HepG2 (cell line): ENCODE results near the gene NTN3. TPM values are rescaled to one million over a fixed set of nuclear protein-coding genes. Genes with fewer than 3 reads are reported as not detected.

Source experiments
- GLMP ChIP-seq: sonication (generic); formaldehyde crosslinking; IDR thresholded peaks from 2 replicates; pipeline ENCODE4 v1.9.0; 2021; ENCODE audit warnings: missing genetic modification reagents, mild to moderate bottlenecking, borderline replicate concordance
- KLF6 ChIP-seq: IDR thresholded peaks from 2 replicates; pipeline ENCODE4 v1.8.0; 2016; ENCODE audit warnings: missing biosample characterization, missing genetic modification reagents
- MEIS2 ChIP-seq: sonication (generic); formaldehyde crosslinking; IDR thresholded peaks from 2 replicates; pipeline ENCODE4 v1.9.0; 2021; ENCODE audit warnings: mild to moderate bottlenecking, missing genetic modification reagents
- NCOA1 ChIP-seq: sonication (generic); formaldehyde crosslinking; IDR thresholded peaks from 2 replicates; pipeline ENCODE4 v1.9.0; 2021; ENCODE audit warnings: missing genetic modification reagents
- NPAS2 ChIP-seq: sonication (generic); formaldehyde crosslinking; IDR thresholded peaks from 2 replicates; pipeline ENCODE4 v1.8.0; 2022; ENCODE audit warnings: mild to moderate bottlenecking, missing genetic modification reagents, borderline replicate concordance
- PHB2 ChIP-seq: fragments of 450-650 bp; IDR thresholded peaks from 2 replicates; pipeline ENCODE4 v1.6.1; 2018; ENCODE audit not compliant: partially characterized antibody
- SMAD3 ChIP-seq: sonication (generic); formaldehyde crosslinking; IDR thresholded peaks from 2 replicates; pipeline ENCODE4 v1.4.0; 2020; ENCODE audit warnings: missing genetic modification reagents
- SMYD3 ChIP-seq: sonication (generic); formaldehyde crosslinking; IDR thresholded peaks from 2 replicates; pipeline ENCODE4 v1.8.1; 2023; ENCODE audit warnings: mild to moderate bottlenecking, missing genetic modification reagents
- TOE1 ChIP-seq: sonication (generic); formaldehyde crosslinking; IDR thresholded peaks from 2 replicates; pipeline ENCODE4 v1.4.0; 2020; ENCODE audit warnings: mild to moderate bottlenecking, missing genetic modification reagents
- USF2 ChIP-seq, 2 experiments: sonication (generic) in 1 of 2; formaldehyde crosslinking in 1 of 2; IDR thresholded peaks; 2 replicates each; pipeline versions ENCODE4 v1.5.1 to v1.6.1; 2011 to 2020; ENCODE audit warnings: borderline replicate concordance in 1 of 2, low read depth in 1 of 2, low read length in 1 of 2, mild to moderate bottlenecking in 1 of 2, missing genetic modification reagents in 1 of 2, moderate library complexity in 1 of 2
- WIZ ChIP-seq: sonication (generic); formaldehyde crosslinking; IDR thresholded peaks from 2 replicates; pipeline ENCODE4 v1.5.1; 2020; ENCODE audit warnings: mild to moderate bottlenecking, missing genetic modification reagents
- ZBTB25 ChIP-seq: IDR thresholded peaks from 2 replicates; pipeline ENCODE4 v1.6.1; 2018; ENCODE audit warnings: missing genetic modification reagents
- ZBTB7B ChIP-seq: sonication (generic); formaldehyde crosslinking; IDR thresholded peaks from 2 replicates; pipeline ENCODE4 v1.4.0; 2020; ENCODE audit warnings: missing genetic modification reagents
- ZNF337 ChIP-seq: sonication (generic); formaldehyde crosslinking; IDR thresholded peaks from 2 replicates; pipeline ENCODE4 v1.5.1; 2020; ENCODE audit warnings: missing genetic modification reagents, low read depth, mild to moderate bottlenecking, borderline replicate concordance
- ZNF44 ChIP-seq: sonication (generic); formaldehyde crosslinking; IDR thresholded peaks from 2 replicates; pipeline ENCODE4 v1.5.1; 2020; ENCODE audit warnings: mild to moderate bottlenecking, missing genetic modification reagents
- ZNF567 ChIP-seq: sonication (generic); formaldehyde crosslinking; IDR thresholded peaks from 2 replicates; pipeline ENCODE4 v1.8.1; 2023; ENCODE audit warnings: mild to moderate bottlenecking, missing genetic modification reagents, borderline replicate concordance
- ZNF605 ChIP-seq: sonication (generic); formaldehyde crosslinking; IDR thresholded peaks from 2 replicates; pipeline ENCODE4 v1.8.0; 2022; ENCODE audit warnings: mild to moderate bottlenecking, missing genetic modification reagents
- ZNF672 ChIP-seq: sonication (generic); formaldehyde crosslinking; IDR thresholded peaks from 2 replicates; pipeline ENCODE4 v1.8.1; 2022; ENCODE audit warnings: missing genetic modification reagents
- ZNF678 ChIP-seq: sonication (generic); formaldehyde crosslinking; IDR thresholded peaks from 2 replicates; pipeline ENCODE4 v1.4.0; 2020; ENCODE audit warnings: mild to moderate bottlenecking, missing genetic modification reagents
- polyA plus RNA-seq, 8 experiments: library from polyadenylated mRNA; depleted of rRNA in 3 of 8; stranded (reverse) in 7 of 8; unstranded in 1 of 8; fragments of >200 nt; fragmentation: Illumina TruSeq in 4 of 8; extraction: Trizol in 4 of 8; gene quantifications; 2 replicates each; pipeline versions ENCODE4 v1.2.1 to v1.2.3, GENCODE V29; 2011 to 2016; ENCODE audit warnings: low read depth in 4 of 8, missing spikeins in 1 of 8, mixed read lengths in 1 of 8; ENCODE audit not compliant: insufficient read depth in 1 of 8
- total RNA-seq, 5 experiments: library from RNA; depleted of rRNA; stranded (reverse); fragments of >200 nt; fragmentation: Illumina TruSeq; extraction: Trizol; gene quantifications; 2 replicates each; pipeline ENCODE4 v1.2.3, GENCODE V29; 2016; ENCODE audit warnings: low read depth in 1 of 5
- TF ChIP-seq, protein P1 (sequence below): sonication (generic); formaldehyde crosslinking; IDR thresholded peaks from 2 replicates; pipeline ENCODE4 v1.8.1; 2023; ENCODE audit warnings: mild to moderate bottlenecking, missing genetic modification reagents
- TF ChIP-seq, protein P2 (sequence below): sonication (generic); formaldehyde crosslinking; IDR thresholded peaks from 2 replicates; pipeline ENCODE4 v1.5.0; 2020; ENCODE audit warnings: mild to moderate bottlenecking, missing genetic modification reagents, borderline replicate concordance

NTN3 gene
- total and polyA plus RNA-seq, 2 of the 13 experiments (the other 11 are each of a cell fraction or from before 2014, with no cell fraction given), result 0.09 to 0.20 TPM

- TF ChIP-seq, protein P1, sequence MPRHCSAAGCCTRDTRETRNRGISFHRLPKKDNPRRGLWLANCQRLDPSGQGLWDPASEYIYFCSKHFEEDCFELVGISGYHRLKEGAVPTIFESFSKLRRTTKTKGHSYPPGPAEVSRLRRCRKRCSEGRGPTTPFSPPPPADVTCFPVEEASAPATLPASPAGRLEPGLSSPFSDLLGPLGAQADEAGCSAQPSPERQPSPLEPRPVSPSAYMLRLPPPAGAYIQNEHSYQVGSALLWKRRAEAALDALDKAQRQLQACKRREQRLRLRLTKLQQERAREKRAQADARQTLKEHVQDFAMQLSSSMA (CRISPR knock-in tag), result no peak
- TF ChIP-seq ZBTB7B (CRISPR knock-in tag) (no peak; the same call in 1 of the 2 replicates), ZNF44 (no peak), SMAD3 (CRISPR knock-in tag) (peak; percentile 56; the same call in 1 of the 2 replicates), WIZ (CRISPR knock-in tag) (no peak), ZNF678 (CRISPR knock-in tag) (no peak), ZNF567 (CRISPR knock-in tag) (no peak), NPAS2 (CRISPR knock-in tag) (no peak), ZNF337 (CRISPR knock-in tag) (no peak), ZNF672 (CRISPR knock-in tag) (no peak), USF2 (IDR thresholded peaks at IDR 0.05; ENCODE audit: low read depth, low read length) (no peak), USF2 (CRISPR knock-in tag; IDR thresholded peaks at IDR 0.05; ENCODE audit: borderline replicate concordance) (no peak), NCOA1 (CRISPR knock-in tag) (no peak), PHB2 (no peak), ZBTB25 (CRISPR knock-in tag) (peak; percentile 65), KLF6 (CRISPR knock-in tag) (0 out of 2 replicates have a peak, but pooled peaks have one; percentile 40), SMYD3 (CRISPR knock-in tag) (no peak), GLMP (CRISPR knock-in tag) (no peak), MEIS2 (CRISPR knock-in tag) (peak; percentile 70; the same call in 1 of the 2 replicates), TOE1 (no peak; the same call in 1 of the 2 replicates), ZNF605 (CRISPR knock-in tag) (peak; percentile 23; the same call in 1 of the 2 replicates)
- TF ChIP-seq, protein P2, sequence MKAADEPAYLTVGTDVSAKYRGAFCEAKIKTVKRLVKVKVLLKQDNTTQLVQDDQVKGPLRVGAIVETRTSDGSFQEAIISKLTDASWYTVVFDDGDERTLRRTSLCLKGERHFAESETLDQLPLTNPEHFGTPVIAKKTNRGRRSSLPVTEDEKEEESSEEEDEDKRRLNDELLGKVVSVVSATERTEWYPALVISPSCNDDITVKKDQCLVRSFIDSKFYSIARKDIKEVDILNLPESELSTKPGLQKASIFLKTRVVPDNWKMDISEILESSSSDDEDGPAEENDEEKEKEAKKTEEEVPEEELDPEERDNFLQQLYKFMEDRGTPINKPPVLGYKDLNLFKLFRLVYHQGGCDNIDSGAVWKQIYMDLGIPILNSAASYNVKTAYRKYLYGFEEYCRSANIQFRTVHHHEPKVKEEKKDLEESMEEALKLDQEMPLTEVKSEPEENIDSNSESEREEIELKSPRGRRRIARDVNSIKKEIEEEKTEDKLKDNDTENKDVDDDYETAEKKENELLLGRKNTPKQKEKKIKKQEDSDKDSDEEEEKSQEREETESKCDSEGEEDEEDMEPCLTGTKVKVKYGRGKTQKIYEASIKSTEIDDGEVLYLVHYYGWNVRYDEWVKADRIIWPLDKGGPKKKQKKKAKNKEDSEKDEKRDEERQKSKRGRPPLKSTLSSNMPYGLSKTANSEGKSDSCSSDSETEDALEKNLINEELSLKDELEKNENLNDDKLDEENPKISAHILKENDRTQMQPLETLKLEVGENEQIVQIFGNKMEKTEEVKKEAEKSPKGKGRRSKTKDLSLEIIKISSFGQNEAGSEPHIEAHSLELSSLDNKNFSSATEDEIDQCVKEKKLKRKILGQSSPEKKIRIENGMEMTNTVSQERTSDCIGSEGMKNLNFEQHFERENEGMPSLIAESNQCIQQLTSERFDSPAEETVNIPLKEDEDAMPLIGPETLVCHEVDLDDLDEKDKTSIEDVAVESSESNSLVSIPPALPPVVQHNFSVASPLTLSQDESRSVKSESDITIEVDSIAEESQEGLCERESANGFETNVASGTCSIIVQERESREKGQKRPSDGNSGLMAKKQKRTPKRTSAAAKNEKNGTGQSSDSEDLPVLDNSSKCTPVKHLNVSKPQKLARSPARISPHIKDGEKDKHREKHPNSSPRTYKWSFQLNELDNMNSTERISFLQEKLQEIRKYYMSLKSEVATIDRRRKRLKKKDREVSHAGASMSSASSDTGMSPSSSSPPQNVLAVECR (CRISPR knock-in tag), result peak; percentile 80; the same call in 1 of the 2 replicates
Observed at GRCh38 chr16:2484898-2485508, 13.9 kb downstream of the NTN3 start (continued).
